ENCODE results near the gene NPRL2. TPM values are rescaled to one million over a fixed set of nuclear protein-coding genes. Genes with fewer than 3 reads are reported as not detected.

The NPRL2 gene
- total RNA-seq, 1 donor from 2014 or later, result 31.6 TPM

DNA sequence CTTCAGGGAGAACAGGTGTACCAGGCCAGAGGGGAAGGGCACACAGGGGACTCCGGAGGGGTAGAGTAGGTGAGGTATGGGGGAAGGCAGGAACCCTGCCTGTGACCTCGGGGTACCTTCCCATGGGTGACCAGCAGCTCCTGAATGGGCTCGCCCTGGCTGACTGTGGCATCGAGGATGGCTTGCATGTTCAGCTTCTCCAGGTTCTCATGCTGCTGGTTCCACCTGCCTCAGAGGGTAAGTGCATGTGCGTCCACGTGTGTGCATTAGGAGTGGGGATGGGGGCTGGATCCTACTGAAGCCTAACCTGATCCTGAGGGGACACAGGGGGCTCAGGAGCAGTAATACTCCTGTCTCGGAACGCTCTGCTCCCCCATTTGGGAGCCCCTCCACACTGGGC, 5.6 kb downstream of the NPRL2 start:
- peaks cover 8% of the 10 kb centered on the region for H3K4me1 Mint-ChIP-seq (ENCODE audit: low read depth)
- no peaks in the 10 kb centered on the region for H3K9me3 Mint-ChIP-seq (ENCODE audit: low read depth)
- no peak overlapping the region for H3K4me3 Mint-ChIP-seq (ENCODE audit: low read depth)
- no peak for DNase-seq (ENCODE audit: low spot score, unreplicated experiment)
- H3K27me3 Mint-ChIP-seq, result peaks cover 51% of the 10 kb centered on the region
- no peak overlapping the region for H3K27ac Mint-ChIP-seq
- peaks cover 3% of the 10 kb centered on the region for H3K36me3 Mint-ChIP-seq (ENCODE audit: insufficient read depth)
- TF ChIP-seq, protein P1, sequence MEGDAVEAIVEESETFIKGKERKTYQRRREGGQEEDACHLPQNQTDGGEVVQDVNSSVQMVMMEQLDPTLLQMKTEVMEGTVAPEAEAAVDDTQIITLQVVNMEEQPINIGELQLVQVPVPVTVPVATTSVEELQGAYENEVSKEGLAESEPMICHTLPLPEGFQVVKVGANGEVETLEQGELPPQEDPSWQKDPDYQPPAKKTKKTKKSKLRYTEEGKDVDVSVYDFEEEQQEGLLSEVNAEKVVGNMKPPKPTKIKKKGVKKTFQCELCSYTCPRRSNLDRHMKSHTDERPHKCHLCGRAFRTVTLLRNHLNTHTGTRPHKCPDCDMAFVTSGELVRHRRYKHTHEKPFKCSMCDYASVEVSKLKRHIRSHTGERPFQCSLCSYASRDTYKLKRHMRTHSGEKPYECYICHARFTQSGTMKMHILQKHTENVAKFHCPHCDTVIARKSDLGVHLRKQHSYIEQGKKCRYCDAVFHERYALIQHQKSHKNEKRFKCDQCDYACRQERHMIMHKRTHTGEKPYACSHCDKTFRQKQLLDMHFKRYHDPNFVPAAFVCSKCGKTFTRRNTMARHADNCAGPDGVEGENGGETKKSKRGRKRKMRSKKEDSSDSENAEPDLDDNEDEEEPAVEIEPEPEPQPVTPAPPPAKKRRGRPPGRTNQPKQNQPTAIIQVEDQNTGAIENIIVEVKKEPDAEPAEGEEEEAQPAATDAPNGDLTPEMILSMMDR (IDR thresholded peaks at IDR 0.05; ENCODE audit: unreplicated experiment), result no peak

DNA sequence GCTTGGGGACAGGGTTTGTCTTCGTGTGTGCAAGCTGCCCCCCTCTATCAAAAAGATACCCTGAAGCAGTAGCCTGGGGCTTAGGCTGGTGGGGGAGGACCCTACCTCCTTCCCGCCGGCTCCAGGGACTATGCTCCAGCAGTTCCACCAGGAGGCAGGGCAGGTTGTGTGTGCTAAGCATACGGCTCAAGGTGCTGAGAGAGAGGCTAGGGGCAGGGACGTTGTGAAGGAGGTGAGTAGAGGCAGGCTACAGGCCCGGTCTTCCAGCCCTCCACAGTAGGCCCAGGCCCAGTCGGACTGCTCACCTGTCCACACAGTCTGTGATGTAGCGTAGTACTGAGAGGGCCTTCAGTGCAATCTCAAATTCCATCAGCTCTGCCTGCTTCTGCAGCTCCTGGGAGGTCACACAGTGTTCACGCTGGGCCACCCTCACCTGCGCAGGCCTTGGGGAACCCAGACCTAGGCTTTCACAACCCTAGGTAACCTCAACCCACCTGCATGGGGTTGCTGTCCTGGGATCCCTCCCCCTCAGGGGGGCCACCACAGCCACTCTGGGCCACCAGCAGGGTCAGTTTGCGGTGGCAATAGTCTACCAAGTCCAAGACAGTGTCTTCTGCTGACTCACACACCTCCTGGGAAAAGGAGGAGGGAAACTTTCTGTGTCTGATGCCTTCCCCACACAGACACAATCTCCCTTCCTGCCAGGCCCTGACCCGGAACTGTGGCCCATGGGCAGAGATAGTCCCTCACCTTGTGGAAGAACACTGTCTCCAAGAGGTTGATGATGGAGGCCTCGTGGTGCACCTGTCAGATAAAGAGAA, 7.6 kb downstream of the NPRL2 start:
- peaks cover 66% of the 10 kb centered on the region for H3K27me3 Mint-ChIP-seq
- TF ChIP-seq, protein P1 (IDR thresholded peaks at IDR 0.05; ENCODE audit: unreplicated experiment), result peak; percentile 16
- no peak overlapping the region for H3K4me3 Mint-ChIP-seq (ENCODE audit: low read depth)
- no peak overlapping the region for H3K27ac Mint-ChIP-seq
- no peak for DNase-seq (ENCODE audit: low spot score, unreplicated experiment)
- H3K4me1 Mint-ChIP-seq (ENCODE audit: low read depth), result peaks cover 10% of the 10 kb centered on the region
- H3K9me3 Mint-ChIP-seq (ENCODE audit: low read depth), result no peaks in the 10 kb centered on the region
- no peaks in the 10 kb centered on the region for H3K36me3 Mint-ChIP-seq (ENCODE audit: insufficient read depth)

DNA sequence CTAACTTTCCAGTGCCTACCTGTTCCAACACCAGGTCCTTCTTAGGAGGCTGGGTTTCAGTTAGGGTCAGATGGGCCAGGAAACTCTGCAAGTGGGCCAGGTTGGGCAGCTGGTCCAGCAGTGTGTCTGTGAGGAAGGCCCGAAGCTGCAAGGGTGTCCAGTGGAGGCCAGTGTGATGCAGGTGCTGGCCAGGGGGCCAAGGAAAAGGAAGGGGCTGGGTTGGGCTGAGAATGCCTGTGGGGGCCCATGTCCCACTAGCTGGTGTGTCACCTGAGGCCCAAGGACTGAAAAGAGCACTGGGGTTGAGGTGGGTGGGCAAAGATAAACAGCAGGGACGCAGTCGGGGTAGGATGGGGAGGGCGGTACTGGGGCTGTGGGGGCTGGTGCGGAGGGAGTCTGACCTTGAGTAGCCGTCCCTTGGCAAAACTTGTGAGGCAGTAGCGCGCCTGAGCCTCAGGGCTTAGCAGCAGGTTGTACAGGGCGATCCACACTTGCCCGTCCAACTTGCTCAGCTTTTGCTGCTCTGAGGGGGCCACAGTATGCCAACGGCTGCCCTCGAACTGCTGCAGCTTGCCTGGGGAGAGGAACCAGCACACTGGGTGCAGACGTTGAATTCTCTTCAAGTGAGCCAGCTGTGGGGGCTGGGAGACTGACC, 8.5 kb downstream of the NPRL2 start:
- no peaks in the 10 kb centered on the region for H3K36me3 Mint-ChIP-seq (ENCODE audit: insufficient read depth)
- TF ChIP-seq, protein P1 (IDR thresholded peaks at IDR 0.05; ENCODE audit: unreplicated experiment), result no peak
- DNase-seq (ENCODE audit: low spot score, unreplicated experiment), result no peak
- H3K27ac Mint-ChIP-seq, result no peak overlapping the region
- H3K4me3 Mint-ChIP-seq (ENCODE audit: low read depth), result no peak overlapping the region
- H3K27me3 Mint-ChIP-seq, result peaks cover 66% of the 10 kb centered on the region
- H3K9me3 Mint-ChIP-seq (ENCODE audit: low read depth), result no peaks in the 10 kb centered on the region
- H3K4me1 Mint-ChIP-seq (ENCODE audit: low read depth), result peaks cover 7% of the 10 kb centered on the region

DNA sequence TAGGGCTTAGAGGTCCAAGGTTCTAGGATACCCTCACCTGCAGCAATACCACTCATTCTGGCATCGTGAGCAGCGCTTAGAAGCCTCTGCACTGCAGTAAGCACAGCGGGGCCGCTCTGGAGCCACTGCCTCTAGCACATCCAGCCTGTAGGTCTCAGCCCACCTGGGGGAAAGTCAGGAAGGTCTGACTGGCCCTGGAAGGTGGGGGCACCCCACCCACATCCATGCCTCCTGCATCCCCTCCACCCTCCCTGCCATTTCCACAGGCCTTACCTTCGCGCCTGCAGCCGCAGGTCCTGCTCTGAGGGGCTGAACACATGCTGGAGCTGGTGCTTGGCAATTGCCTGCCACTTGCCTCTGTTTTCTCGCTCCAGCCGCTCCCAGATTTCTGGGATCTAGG, 9.0 kb downstream of the NPRL2 start:
- no peak overlapping the region for H3K4me3 Mint-ChIP-seq (ENCODE audit: low read depth)
- no peak overlapping the region for H3K27ac Mint-ChIP-seq
- TF ChIP-seq, protein P1 (IDR thresholded peaks at IDR 0.05; ENCODE audit: unreplicated experiment), result no peak
- H3K9me3 Mint-ChIP-seq (ENCODE audit: low read depth), result no peaks in the 10 kb centered on the region
- no peaks in the 10 kb centered on the region for H3K36me3 Mint-ChIP-seq (ENCODE audit: insufficient read depth)
- H3K27me3 Mint-ChIP-seq, result peaks cover 65% of the 10 kb centered on the region
- peaks cover 9% of the 10 kb centered on the region for H3K4me1 Mint-ChIP-seq (ENCODE audit: low read depth)
- no peak for DNase-seq (ENCODE audit: low spot score, unreplicated experiment)

DNA sequence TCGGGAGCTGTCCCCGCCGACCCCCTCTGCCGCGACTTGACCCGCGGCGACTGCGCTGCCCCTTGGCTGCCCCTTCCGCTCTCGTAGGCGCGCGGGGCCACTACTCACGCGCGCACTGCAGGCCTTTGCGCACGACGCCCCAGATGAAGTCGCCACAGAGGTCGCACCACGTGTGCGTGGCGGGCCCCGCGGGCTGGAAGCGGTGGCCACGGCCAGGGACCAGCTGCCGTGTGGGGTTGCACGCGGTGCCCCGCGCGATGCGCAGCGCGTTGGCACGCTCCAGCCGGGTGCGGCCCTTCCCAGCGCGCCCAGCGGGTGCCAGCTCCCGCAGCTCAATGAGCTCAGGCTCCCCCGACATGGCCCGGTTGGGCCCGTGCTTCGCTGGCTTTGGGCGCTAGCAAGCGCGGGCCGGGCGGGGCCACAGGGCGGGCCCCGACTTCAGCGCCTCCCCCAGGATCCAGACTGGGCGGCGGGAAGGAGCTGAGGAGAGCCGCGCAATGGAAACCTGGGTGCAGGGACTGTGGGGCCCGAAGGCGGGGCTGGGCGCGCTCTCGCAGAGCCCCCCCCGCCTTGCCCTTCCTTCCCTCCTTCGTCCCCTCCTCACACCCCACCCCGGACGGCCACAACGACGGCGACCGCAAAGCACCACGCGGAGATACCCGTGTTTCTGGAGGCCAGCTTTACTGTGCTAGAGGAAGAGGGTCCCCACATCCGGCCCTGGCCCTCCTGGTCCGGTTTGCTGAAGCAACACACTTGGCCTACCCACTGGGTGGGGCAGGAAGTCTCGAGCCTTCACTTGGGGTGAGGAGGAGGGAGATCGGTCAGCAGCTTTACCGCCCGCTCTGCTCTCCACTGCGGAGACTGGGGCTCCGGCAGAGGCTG, 9.9 kb downstream of the NPRL2 start, which contains the start of gene RASSF1:
Gene RASSF1 (minus strand): TSS at position 389 of the 882 bp plus-strand sequence. CDS start 31 bp downstream, at position 358.
- H3K36me3 Mint-ChIP-seq (ENCODE audit: insufficient read depth), result no peaks in the 10 kb centered on the region
- no peaks in the 10 kb centered on the region for H3K9me3 Mint-ChIP-seq (ENCODE audit: low read depth)
- no peak within 1 kb of the TSS for H3K27ac Mint-ChIP-seq
- DNase-seq (ENCODE audit: low spot score, unreplicated experiment), result no peak
- TF ChIP-seq, protein P1 (IDR thresholded peaks at IDR 0.05; ENCODE audit: unreplicated experiment), result no peak
- H3K4me3 Mint-ChIP-seq (ENCODE audit: low read depth), result peak within 1 kb of the TSS; percentile 93
- peaks cover 59% of the 10 kb centered on the region for H3K27me3 Mint-ChIP-seq
- peaks cover 15% of the 10 kb centered on the region for H3K4me1 Mint-ChIP-seq (ENCODE audit: low read depth)
